ENCODE measurements around the gene DTNA. TPM values are rescaled to one million over a fixed set of nuclear protein-coding genes. Genes with fewer than 3 reads are reported as not detected.

The DTNA gene
- total and polyA plus RNA-seq, 2 of the 8 experiments (the other 6 are each of a cell fraction or from before 2014, with no cell fraction given) = 30.2 to 32.7 TPM

- Histone ChIP-seq H3K4me2 (ENCODE audit: insufficient read depth in 1 of 2, low read depth in 2 of 2, low read length in 2 of 2) (no peak overlapping the region), H3K27me3 (replicated peaks in 1 of 4; ENCODE audit: control insufficient read depth in 3 of 4, extremely low read depth in 1 of 4, insufficient read depth in 3 of 4, low read length in 3 of 4) (no peaks in the 10 kb centered on the region), H3K23ac (ENCODE audit: insufficient read length) (no peak overlapping the region), H3K4ac (replicated peaks; ENCODE audit: insufficient read length, low read depth, low read length) (no peak overlapping the region), H4K20me1 (replicated peaks in 1 of 2; ENCODE audit: control insufficient read depth in 1 of 2, insufficient read depth in 2 of 2, low read length in 2 of 2) (no peaks in the 10 kb centered on the region), H3K79me1 (ENCODE audit: low read depth, low read length) (no peaks in the 10 kb centered on the region), H4K5ac (ENCODE audit: insufficient read length, low read depth, low read length) (no peak overlapping the region), H4K91ac (replicated peaks; ENCODE audit: insufficient read length, low read length) (no peak overlapping the region), H3K36me3 (ENCODE audit: control insufficient read depth in 2 of 4, insufficient read depth in 4 of 4, low read length in 3 of 4) (no peaks in the 10 kb centered on the region), H2AFZ (ENCODE audit: low read length) (no peak overlapping the region), H3K23me2 (ENCODE audit: low read depth, low read length) (no peaks in the 10 kb centered on the region), H4K8ac (ENCODE audit: extremely low read depth, insufficient read depth, low read length) (no peak overlapping the region), H2BK20ac (ENCODE audit: low read length) (no peak overlapping the region), H2BK12ac (ENCODE audit: low read depth, low read length) (no peak overlapping the region), H3K14ac (ENCODE audit: insufficient read length) (no peak overlapping the region), H3K56ac (replicated peaks; ENCODE audit: insufficient read length, low read depth, low read length) (no peak overlapping the region), H3K18ac (ENCODE audit: extremely low read depth, low read length) (no peak overlapping the region), H2BK120ac (replicated peaks; ENCODE audit: low read depth, low read length) (no peak overlapping the region), H2BK5ac (ENCODE audit: low read depth, low read length) (no peak overlapping the region), H2BK15ac (ENCODE audit: low read length) (no peak overlapping the region), H3K9me3 (ENCODE audit: insufficient read depth in 2 of 2, low read depth in 1 of 2, low read length in 1 of 2) (peaks cover 0 to 5% of the 10 kb centered on the region in 2 experiments; a peak in 2 of 4 replicates), H3K4me1 (replicated peaks in 1 of 4; ENCODE audit: control insufficient read depth in 3 of 4, insufficient read depth in 4 of 4, low read length in 3 of 4) (no peaks in the 10 kb centered on the region), H3K9ac (replicated peaks in 1 of 4; ENCODE audit: extremely low read depth in 1 of 4, low read depth in 3 of 4, low read length in 3 of 4) (no peak overlapping the region), H3K27ac (ENCODE audit: low read depth, low read length) (no peak overlapping the region), H3K79me2 (ENCODE audit: control insufficient read depth in 1 of 2, insufficient read depth in 2 of 2, low read length in 2 of 2) (no peaks in the 10 kb centered on the region), H2AK5ac (ENCODE audit: low read depth, low read length) (no peak overlapping the region), H3K4me3 (ENCODE audit: extremely low read depth in 1 of 4, insufficient read depth in 2 of 4, low read depth in 3 of 4, low read length in 4 of 4) (no peak overlapping the region)
- CTCF ChIA-PET (ENCODE audit: partially characterized antibody) = interaction anchor here (1.2 kb wide), 1 partner anchor 36 kb away, joined by 4 read pairs; no protein-coding TSS in a partner anchor
- TF ChIP-seq ATF3 (IDR thresholded peaks at IDR 0.05; ENCODE audit: insufficient read depth, low read depth, low read length) = no peak
- TF ChIP-seq RAD21 (IDR thresholded peaks at IDR 0.05 in 1 of 2, conservative IDR thresholded peaks at IDR 0.05 in 1 of 2; ENCODE audit: low read depth in 2 of 2, low read length in 2 of 2) = peak; percentile 17 to 29; a peak in 2 of 4 replicates
- POLR2A ChIA-PET (ENCODE audit: partially characterized antibody) = no interaction called here
- no peak for FAIRE-seq
- no peak for DNase-seq (ENCODE audit: low read depth in 1 of 2, low spot score in 2 of 2)
These were observed 191.2 kb downstream of the DTNA start for GRCh38 chr18:34901299-34901698.
